Osteocyte (in vitro differentiated cells): ENCODE results near the gene CEACAM19. TPM values are rescaled to one million over a fixed set of nuclear protein-coding genes. Genes with fewer than 3 reads are reported as not detected.
A peak's percentile ranks its signal among the peaks of the same experiment; 100 is the strongest.
"Not testable (repeated sequence)": the region's sequence is repeated elsewhere in the genome, so short reads cannot be mapped to it uniquely, and the experiment has no call there.

Source experiments
- DNase-seq: peaks from one replicate; pipeline ENCODE4 v3.0.0; 2021; ENCODE audit warnings: mixed read lengths; ENCODE audit not compliant: unreplicated experiment; ENCODE audit errors: extremely low spot score
- H3K27ac Mint-ChIP-seq: one replicate; pipeline ENCODE4 v1.8.0; 2021; ENCODE audit warnings: mild to moderate bottlenecking, mixed read lengths; ENCODE audit not compliant: unreplicated experiment
- H3K27me3 Mint-ChIP-seq: one replicate; pipeline ENCODE4 v1.8.0; 2021; ENCODE audit warnings: mixed read lengths; ENCODE audit not compliant: unreplicated experiment
- H3K36me3 Mint-ChIP-seq: one replicate; pipeline ENCODE4 v1.8.0; 2021; ENCODE audit warnings: mixed read lengths; ENCODE audit not compliant: unreplicated experiment
- H3K4me1 Mint-ChIP-seq: one replicate; pipeline ENCODE4 v1.8.0; 2021; ENCODE audit warnings: mixed read lengths; ENCODE audit not compliant: unreplicated experiment
- H3K4me3 Mint-ChIP-seq: one replicate; pipeline ENCODE4 v1.8.0; 2021; ENCODE audit warnings: mild to moderate bottlenecking, moderate library complexity, mixed read lengths; ENCODE audit not compliant: unreplicated experiment
- H3K9me3 Mint-ChIP-seq: one replicate; pipeline ENCODE4 v1.8.0; 2021; ENCODE audit warnings: mixed read lengths; ENCODE audit not compliant: unreplicated experiment
- long read RNA-seq: library from polyadenylated mRNA; unstranded; transcript quantifications from one replicate; pipeline ENCODE4 v2.0.0, GENCODE V29; 2021
- total RNA-seq: library from RNA; stranded (reverse); gene quantifications from 2 replicates; pipeline ENCODE4 v1.2.1, GENCODE V29; 2021
- TF ChIP-seq, protein P1 (sequence below): fragments of 200-600 bp; sonication (generic); IDR thresholded peaks from 2 replicates; pipeline ENCODE4 v1.5.0; 2021; ENCODE audit warnings: antibody characterized with exemption, mild to moderate bottlenecking, moderate library complexity

Gene CEACAM19, protein sequence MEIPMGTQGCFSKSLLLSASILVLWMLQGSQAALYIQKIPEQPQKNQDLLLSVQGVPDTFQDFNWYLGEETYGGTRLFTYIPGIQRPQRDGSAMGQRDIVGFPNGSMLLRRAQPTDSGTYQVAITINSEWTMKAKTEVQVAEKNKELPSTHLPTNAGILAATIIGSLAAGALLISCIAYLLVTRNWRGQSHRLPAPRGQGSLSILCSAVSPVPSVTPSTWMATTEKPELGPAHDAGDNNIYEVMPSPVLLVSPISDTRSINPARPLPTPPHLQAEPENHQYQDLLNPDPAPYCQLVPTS
- total RNA-seq = 6.3 and 7.4 TPM in 2 replicates
- long read RNA-seq = 0 reads

DNA sequence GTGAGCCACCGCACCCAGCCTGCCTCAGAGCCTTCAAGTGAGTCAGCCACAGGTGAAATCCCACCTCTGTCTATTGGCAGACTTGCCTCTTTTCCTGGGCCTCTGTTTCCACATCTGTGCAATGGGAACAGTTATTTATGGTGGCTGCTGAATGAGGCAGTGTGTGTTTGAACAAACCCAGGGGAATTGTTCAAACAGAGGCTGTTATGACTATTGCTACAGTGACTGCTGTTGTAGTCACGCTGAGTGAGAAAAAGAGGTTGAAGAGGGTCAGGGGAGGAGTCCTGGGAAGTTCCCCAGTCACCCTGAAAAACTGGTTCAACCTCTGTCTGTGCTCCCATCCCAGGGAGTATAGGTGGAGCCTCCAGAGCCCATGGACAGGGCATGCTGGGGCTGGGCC, at the start of gene CEACAM19:
Gene CEACAM19 (plus strand): TSS at position 83 of the 400 bp plus-strand sequence. CDS start 450 bp downstream, outside the sequence.
- Mint-ChIP-seq H3K36me3 (no peaks in the 10 kb centered on the region), H3K4me3 (no peak within 1 kb of the TSS), H3K27me3 (no peaks in the 10 kb centered on the region), H3K27ac (no peak within 1 kb of the TSS), H3K9me3 (no peaks in the 10 kb centered on the region), H3K4me1 (no peaks in the 10 kb centered on the region)
- TF ChIP-seq, protein P1, sequence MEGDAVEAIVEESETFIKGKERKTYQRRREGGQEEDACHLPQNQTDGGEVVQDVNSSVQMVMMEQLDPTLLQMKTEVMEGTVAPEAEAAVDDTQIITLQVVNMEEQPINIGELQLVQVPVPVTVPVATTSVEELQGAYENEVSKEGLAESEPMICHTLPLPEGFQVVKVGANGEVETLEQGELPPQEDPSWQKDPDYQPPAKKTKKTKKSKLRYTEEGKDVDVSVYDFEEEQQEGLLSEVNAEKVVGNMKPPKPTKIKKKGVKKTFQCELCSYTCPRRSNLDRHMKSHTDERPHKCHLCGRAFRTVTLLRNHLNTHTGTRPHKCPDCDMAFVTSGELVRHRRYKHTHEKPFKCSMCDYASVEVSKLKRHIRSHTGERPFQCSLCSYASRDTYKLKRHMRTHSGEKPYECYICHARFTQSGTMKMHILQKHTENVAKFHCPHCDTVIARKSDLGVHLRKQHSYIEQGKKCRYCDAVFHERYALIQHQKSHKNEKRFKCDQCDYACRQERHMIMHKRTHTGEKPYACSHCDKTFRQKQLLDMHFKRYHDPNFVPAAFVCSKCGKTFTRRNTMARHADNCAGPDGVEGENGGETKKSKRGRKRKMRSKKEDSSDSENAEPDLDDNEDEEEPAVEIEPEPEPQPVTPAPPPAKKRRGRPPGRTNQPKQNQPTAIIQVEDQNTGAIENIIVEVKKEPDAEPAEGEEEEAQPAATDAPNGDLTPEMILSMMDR = no peak
- DNase-seq = no peak

DNA sequence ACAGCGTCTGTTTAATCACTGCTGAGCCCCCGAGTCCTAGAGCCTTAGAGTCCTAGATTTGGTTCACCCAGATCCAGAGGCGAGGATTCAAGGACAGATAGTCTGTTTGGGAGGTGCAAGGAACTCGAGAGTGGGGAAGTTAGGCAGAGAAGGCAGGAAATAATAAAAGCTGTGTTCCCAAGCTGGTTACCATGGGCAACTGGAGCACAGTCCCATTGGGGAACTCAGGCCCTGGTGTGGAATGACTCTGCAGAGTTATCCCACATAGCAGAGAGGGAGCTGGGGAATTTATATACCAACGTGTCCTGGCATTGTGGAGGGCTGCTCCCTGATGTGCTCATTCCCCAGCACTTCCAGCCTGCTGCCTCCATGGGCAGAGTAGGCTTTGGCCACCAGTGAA, 48.2 kb upstream of the CEACAM19 start:
- peak overlapping the region; percentile 38 for H3K27ac Mint-ChIP-seq
- no peak for DNase-seq
- no peaks in the 10 kb centered on the region for H3K27me3 Mint-ChIP-seq
- no peaks in the 10 kb centered on the region for H3K9me3 Mint-ChIP-seq
- peaks cover 14% of the 10 kb centered on the region for H3K4me1 Mint-ChIP-seq
- no peaks in the 10 kb centered on the region for H3K36me3 Mint-ChIP-seq
- no peak overlapping the region for H3K4me3 Mint-ChIP-seq
- TF ChIP-seq, protein P1 = no peak

DNA sequence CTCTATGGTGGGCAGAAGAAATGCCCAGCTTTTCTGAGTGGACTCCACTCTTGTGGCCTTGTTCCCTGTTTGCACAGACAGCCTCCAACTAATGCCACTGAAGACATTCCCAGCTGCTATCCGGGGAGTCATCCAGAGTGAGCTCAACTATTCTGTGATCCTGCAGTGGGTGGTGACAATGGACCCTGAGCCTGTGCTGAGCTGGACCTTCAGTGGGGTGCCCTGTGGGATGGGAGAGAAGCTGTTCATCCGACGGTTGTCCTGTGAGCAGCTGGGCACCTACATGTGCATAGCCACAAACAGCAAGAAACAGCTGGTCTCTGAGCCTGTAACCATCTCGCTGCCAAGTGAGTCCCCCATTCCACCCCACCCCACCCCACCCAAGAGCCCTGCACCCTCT, 47.7 kb upstream of the CEACAM19 start:
- TF ChIP-seq, protein P1 = no peak
- H3K9me3 Mint-ChIP-seq = no peaks in the 10 kb centered on the region
- no peak overlapping the region for H3K4me3 Mint-ChIP-seq
- no peaks in the 10 kb centered on the region for H3K27me3 Mint-ChIP-seq
- peaks cover 14% of the 10 kb centered on the region for H3K4me1 Mint-ChIP-seq
- no peak for DNase-seq
- no peak overlapping the region for H3K27ac Mint-ChIP-seq
- H3K36me3 Mint-ChIP-seq = no peaks in the 10 kb centered on the region

DNA sequence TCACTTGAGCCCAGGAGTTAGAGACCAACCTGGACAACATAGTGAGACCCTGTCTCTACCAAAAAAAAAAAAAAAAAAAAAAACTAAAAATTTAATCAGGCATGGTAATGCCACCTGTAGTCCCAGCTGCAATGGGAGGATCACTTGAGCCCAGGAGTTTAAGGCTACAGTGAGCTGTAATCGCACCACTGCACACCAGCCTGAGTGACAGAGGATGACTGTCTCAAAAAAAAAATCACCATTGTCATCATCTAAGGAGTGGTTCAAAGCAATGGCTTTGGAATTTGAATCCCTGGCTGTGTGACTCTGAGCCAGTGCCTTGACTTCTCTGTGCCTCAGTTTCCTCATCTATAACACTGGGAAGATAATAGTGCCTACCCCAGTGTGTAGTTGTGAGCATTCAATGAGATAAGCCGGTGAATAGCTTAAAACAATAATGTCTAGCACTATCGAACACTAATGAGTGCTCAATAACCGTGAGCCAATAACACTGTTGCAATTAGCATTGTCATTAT, 46.4 kb upstream of the CEACAM19 start:
- DNase-seq = no peak
- Mint-ChIP-seq H3K4me3 (no peak overlapping the region), H3K4me1 (peaks cover 14% of the 10 kb centered on the region), H3K36me3 (no peaks in the 10 kb centered on the region), H3K27ac (no peak overlapping the region), H3K27me3 (no peaks in the 10 kb centered on the region), H3K9me3 (no peaks in the 10 kb centered on the region)
- TF ChIP-seq, protein P1 = no peak

DNA sequence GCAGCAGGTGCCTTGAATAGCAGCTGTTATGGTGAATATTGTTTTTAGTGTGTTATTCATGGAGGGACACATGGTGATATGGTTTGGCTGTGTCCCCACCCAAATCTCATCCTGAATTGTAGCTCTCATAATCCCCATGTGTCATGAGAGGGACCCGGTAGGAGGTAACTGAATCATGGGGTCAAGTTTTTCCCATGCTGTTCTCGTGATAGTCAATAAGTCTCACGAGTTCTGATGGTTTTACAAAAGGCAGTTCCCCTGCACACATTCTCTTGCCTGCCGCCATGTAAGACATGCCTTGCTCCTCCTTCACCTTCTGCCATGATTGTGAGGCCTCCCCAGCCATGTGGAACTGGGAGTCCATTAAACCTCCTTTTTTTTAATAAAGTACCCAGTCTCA, 45.6 kb upstream of the CEACAM19 start:
- not testable (repeated sequence) for H3K9me3 Mint-ChIP-seq, H3K4me3 Mint-ChIP-seq, H3K27ac Mint-ChIP-seq, H3K36me3 Mint-ChIP-seq, DNase-seq, H3K27me3 Mint-ChIP-seq
- peaks cover 14% of the 10 kb centered on the region for H3K4me1 Mint-ChIP-seq
